Activated gamma-delta T cell treated with anti-CD3 and anti-CD28 coated beads, Interleukin-2, amount 50 U/mL, for 16 hours (primary cell): ENCODE measurements around the gene DLGAP1.
"Not testable (repeated sequence)": the region's sequence is repeated elsewhere in the genome, so short reads cannot be mapped to it uniquely, and the experiment has no call there.

ENCODE experiments used
- DNase-seq: peaks from one replicate; pipeline ENCODE4 v3.0.0-alpha.2; 2020; ENCODE audit warnings: low read depth

The DLGAP1 gene

GRCh38 chr18:4078246-4078645 lies 376.9 kb downstream of the DLGAP1 start:
- no peak for DNase-seq

- DNase-seq = no peak
Observed at GRCh38 chr18:4077721-4078120, 377.4 kb downstream of the DLGAP1 start.

DNA sequence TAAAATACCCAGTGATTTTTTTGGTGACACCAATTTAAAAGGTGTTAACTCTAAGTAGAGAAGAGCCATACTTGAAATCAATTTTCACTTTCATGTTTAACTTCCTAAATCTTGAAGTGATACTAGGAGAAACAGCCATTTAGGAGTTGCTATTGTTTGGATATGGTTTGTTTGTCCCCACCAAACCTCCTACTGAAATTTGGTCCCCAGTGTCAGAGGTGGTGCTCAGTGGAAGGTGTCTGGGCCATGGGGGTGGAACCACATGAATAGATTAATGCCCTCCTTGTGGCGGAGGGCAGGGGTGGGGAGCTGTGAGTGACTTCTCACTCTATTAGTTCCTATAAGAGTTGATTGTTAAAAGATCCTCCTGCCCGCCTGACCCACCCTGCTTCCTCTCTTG lies 377.9 kb downstream of the DLGAP1 start:
- no peak for DNase-seq

- DNase-seq = no peak
Observed at GRCh38 chr18:4074647-4075046, 380.5 kb downstream of the DLGAP1 start.

DNA sequence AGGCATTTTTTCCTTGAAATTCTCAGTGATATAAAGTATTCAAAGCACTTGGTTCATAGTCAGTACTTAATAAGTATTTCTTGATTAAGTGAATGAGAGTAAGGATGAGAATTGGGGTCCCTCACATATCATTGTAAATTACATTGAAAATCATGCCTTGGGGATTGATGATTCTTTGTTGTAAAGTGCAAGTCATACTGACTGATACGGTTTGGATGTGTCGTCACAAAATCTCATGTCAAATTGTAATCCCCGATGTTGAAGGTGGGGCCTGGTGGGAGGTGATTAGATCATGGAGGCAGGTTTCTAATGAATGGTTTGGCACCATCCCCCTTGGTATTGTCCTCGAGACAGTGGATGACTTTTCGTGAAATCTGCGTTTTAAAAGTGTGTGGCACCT lies 385.9 kb downstream of the DLGAP1 start:
- DNase-seq = no peak

GRCh38 chr18:4068552-4069158 lies 386.5 kb downstream of the DLGAP1 start:
- DNase-seq = no peak

GRCh38 chr18:4063545-4063944 lies 391.6 kb downstream of the DLGAP1 start:
- no peak for DNase-seq

DNA sequence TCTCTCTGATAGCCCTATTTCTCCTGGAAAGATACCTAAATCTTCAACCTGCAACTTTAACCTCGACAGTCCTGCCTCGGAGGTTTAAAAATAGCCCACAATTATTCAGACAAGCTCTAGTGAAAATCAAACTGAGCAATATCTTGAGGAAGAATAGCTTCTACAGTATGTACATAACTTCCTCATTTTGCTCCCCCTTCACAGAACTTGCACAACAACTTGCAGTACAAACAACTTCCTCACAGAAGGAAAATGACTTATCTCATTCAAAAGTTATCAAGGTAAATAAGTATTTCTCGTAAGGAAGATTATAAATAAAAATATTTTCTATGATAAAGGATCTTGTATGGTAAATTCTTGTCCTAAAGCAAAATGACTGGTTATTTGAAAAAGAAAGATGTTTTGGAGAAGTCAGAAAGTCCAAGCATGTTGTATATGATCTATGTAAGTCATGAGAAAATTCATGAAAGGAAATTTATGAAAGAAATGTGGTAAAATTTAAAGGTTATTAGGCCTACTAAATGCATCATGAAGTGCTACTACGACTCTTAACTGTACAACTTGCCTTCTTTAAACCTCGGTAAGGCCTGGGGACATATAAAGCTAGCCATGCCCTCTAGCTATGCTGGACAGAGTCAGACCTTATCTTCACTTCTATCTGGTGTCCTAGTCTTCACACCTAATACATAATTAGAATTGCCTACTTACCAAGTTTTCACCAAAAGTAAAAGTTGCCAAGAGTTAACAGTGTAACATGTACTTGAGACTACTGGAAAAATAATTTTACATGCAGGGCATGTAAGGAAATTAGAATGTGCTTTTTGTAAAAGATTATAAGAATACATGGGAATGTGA lies 394.5 kb downstream of the DLGAP1 start:
- DNase-seq = no peak

DNA sequence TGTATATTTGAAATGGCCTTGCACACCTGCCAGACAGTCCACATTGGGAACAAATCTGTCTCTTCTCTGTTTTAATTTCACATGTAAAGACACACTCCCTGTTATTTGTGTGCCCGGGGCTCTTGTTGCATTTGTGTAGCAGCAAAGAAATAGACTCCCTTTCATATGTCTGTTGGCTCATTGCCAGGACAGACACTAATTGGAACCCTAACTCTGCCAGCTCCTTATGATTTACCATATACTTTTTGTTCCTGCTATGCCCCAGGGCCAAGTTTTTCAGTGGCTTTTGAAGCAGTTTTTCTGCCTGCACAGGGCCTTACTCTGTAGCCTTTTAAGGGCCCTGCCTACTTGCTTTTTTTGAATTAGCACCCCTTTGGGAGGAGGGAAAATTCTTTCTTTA lies 396.9 kb downstream of the DLGAP1 start:
- no peak for DNase-seq

- no peak for DNase-seq
Observed at GRCh38 chr18:4040391-4041092, 414.6 kb downstream of the DLGAP1 start.

DNA sequence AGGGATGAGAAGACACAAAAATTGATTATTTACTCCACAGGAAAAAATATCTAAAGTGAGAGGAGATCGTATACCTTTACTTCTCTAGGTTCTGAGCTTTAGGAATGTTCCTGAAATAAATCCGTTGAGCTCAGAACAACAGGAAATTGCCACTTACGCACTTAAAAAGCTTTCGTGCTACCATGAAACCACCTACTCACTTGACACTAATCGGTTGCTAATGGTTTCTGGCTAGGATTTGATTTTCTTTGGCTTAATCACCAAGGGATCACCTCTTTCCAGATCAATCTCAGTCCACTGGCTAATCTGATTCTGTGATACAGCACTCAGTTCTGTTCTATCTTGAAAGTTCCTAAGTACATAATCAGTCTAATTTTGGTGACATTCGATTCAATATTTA lies 419.6 kb downstream of the DLGAP1 start:
- DNase-seq = no peak

GRCh38 chr18:4034815-4035214 lies 420.3 kb downstream of the DLGAP1 start:
- not testable (repeated sequence) for DNase-seq

DNA sequence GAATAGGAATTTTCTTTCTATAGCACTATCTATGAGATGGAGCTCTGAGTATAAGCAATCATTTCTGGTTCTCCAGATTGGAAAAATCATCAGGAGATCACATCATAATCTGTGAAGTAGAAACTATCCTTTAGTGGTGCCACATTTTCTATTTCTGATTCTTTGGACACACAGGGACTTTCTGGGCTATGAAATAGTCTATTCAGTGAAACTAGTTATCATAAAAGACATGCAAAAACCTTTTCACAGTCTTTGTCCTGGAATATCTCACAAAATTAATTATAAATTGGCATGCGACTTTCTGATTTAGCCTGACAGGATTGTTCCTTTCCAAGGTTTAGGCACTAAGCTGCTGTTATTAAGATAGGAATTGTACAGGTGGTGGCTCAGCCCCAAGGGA lies 428.6 kb downstream of the DLGAP1 start:
- DNase-seq = no peak

DNA sequence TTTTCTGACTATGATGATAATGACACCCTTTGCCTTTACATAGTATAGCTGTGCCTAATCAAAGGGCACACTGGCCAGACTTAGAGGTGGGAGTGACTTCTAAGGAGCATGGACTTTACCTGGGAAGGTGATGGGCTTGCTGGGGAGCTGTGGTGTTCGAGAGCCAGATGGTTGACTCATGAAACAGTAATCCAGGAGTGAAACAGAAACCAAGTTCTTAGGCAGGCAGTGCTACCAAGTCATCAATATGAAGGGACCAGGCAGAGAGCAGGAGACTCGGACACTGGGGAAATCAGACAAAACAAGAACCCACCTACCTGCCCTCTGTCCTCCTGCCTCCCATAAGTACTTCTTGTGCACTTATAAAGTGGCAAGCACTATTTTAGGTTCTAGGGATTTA lies 430.4 kb downstream of the DLGAP1 start:
- DNase-seq = no peak

GRCh38 chr18:4022749-4023148 lies 432.4 kb downstream of the DLGAP1 start:
- DNase-seq = not testable (repeated sequence)

GRCh38 chr18:4020026-4020425 lies 435.1 kb downstream of the DLGAP1 start:
- DNase-seq = no peak

GRCh38 chr18:4017480-4017879 lies 437.6 kb downstream of the DLGAP1 start:
- no peak for DNase-seq

DNA sequence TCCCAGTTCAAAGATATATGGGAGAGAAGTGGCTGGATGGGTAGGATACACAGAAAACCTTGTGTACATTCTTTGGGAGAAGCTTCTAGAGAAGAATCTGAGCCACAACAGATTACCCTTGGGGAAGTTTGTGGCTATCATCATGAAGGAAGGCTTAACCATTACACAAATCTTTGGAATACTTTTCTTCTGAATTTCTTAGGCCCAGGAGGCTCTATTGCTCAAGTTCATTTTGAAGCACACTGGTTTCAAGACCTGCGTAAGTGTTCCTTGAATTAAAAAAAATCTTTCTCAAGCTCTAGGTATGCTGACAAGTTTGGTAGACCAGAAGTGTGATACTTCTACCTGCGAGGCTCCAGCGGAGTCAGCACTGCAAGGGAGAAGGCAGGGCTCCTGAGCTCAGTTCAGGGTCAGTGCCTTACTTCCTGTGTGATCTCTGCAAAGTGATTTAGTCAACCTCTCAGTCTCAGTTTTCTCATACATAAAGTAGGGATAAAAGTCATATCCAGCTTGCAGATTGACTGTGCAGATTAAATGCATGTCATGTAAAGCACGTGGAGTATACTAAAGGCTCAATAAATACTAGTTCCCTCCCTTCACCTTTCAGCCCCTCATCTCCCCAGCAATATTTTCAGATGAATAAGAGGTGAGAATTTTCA lies 438.6 kb downstream of the DLGAP1 start:
- DNase-seq = no peak

DNA sequence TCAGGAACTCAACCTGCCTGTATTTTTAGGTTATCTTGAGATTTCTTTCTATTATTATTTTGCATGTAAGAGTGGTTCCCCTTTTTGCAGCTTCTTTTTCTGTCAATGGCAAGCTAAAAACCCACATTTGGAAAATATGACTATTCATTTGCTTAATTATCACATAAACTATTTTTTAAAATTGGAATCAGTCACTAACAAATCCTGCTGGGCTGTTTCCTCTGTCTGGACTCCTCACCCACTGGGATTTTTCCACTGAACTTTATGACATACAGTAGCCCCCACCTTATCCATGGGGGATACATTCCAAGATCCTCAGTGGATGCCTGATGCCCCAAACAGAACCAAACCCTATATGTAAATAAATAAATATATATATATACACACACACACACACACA lies 447.3 kb downstream of the DLGAP1 start:
- no peak for DNase-seq

DNA sequence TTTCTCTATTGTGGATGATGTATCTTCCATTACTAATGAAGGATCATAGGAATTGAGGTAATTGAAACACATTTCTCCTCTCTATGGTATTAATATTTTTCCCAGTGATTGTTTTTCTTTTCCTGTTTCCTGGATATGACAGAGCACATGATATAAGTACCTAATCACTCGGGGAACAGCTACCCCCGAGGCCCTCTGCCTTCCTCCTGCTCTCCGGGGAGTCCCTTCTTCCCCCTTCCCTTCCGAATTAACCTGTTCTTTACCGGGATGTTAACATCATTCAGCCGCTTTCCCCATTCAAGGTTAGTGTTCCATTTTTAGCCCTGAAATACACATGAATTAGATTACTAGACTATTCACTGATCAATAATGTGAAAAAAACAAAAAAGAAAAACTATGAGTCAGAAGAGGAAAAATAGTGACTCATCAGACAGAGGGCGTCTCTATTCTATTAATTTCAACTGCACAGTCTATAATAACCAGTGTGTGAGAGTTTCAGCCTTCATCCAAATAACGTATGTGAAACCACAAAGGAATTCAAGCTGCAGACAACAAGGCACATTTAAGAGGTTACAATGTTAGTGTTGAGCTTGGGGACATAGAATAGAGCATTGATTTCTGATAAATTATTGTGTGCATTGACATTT lies 450.8 kb downstream of the DLGAP1 start:
- no peak for DNase-seq

DNA sequence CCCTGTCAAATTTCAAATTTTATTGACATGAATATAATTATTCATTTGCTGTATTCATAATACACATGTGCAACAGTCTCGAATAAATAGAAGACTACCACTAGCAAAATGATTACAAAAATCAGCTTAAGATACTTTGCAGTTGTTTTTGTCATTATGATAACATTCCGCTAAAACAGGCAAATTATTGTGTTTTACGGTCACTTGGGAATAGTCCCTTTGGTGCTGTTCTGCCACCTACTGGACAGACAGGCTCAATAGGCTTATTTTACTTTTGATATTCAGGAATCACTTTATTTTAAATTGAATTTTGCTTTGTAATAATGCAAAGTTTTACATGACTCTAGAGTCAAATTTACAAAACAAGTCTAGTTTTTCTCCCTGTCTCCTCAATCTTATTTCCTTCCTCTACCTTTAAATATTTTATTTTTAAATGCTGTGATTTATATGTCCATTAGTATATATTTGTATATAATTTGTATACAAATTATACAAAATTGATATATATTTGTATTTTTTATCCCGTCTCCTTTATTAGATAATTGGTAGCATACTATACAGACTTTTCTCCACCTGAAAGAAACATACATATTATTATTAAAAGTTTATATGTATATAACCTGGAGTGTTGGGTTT lies 456.3 kb downstream of the DLGAP1 start:
- DNase-seq = no peak
